ENCODE data around the gene NHLRC2. TPM values are rescaled to one million over a fixed set of nuclear protein-coding genes. Genes with fewer than 3 reads are reported as not detected.
"Not testable (repeated sequence)": the region's sequence is repeated elsewhere in the genome, so short reads cannot be mapped to it uniquely, and the experiment has no call there.

Gene NHLRC2
- total RNA-seq, 1 experiment from 2014 or later, result 56.3 TPM

- Histone ChIP-seq H3K79me2 (ENCODE audit: insufficient read depth, low read length) (no peaks in the 10 kb centered on the region), H3K4me1 (ENCODE audit: control insufficient read depth in 1 of 2, insufficient read depth in 2 of 2, low read length in 2 of 2) (peaks cover 14 to 21% of the 10 kb centered on the region in 2 experiments), H4K20me1 (ENCODE audit: insufficient read depth) (no peaks in the 10 kb centered on the region), H3K4me2 (ENCODE audit: low read length) (no peak overlapping the region), H3K4me3 (replicated peaks in 1 of 2; ENCODE audit: low read depth in 1 of 2, low read length in 2 of 2) (no peak overlapping the region), H3K9ac (ENCODE audit: low read length) (no peak overlapping the region), H2AFZ (ENCODE audit: low read depth, low read length, poor library complexity, severe bottlenecking) (no peak overlapping the region), H3K36me3 (ENCODE audit: control insufficient read depth in 1 of 2, insufficient read depth in 2 of 2, low read length in 2 of 2) (no peaks in the 10 kb centered on the region), H3K27ac (ENCODE audit: low read depth, low read length) (no peak overlapping the region), H3K9me2 (ENCODE audit: insufficient read depth) (no peaks in the 10 kb centered on the region), H3K27me3 (ENCODE audit: insufficient read depth, low read length) (no peaks in the 10 kb centered on the region), H3K9me3 (ENCODE audit: control insufficient read depth in 1 of 2, insufficient read depth in 1 of 2, low read depth in 1 of 2, low read length in 2 of 2) (no peaks in the 10 kb centered on the region)
- BruUV-seq (replicated peaks), result no TSS peak
- ChIA-PET RAD21 (ENCODE audit: low non-redundant PET in 1 of 2, low total read pairs in 2 of 2, uncharacterized antibody in 2 of 2, unreplicated experiment in 2 of 2) (no interaction called here), CTCF (no interaction called here), POLR2A (no interaction called here)
- no peak for ATAC-seq
- DNase-seq (ENCODE audit: low read depth, low spot score), result no peak
- intact Hi-C loops (cut with micrococcal nuclease), result no loop called here
- TF ChIP-seq RAD21 (IDR thresholded peaks at IDR 0.05; ENCODE audit: low read depth), result no peak
- TF ChIP-seq EZH2phosphoT487 (IDR thresholded peaks at IDR 0.05; ENCODE audit: borderline replicate concordance), result no peak
- TF ChIP-seq MAX (IDR thresholded peaks at IDR 0.05), result no peak
- TF ChIP-seq CBX3 (IDR thresholded peaks at IDR 0.05; ENCODE audit: low read depth), result no peak
- no peak for TF ChIP-seq EGR1 (IDR thresholded peaks at IDR 0.05; ENCODE audit: low read depth)
These were observed 86.7 kb downstream of the NHLRC2 start for GRCh38 chr10:113941140-113941539.

GRCh38 chr10:113943196-113943595, 88.7 kb downstream of the NHLRC2 start:
- H3K4me3 ChIP-seq (replicated peaks in 1 of 2; ENCODE audit: low read depth in 1 of 2, low read length in 2 of 2); CTCF ChIA-PET; H3K36me3 ChIP-seq (ENCODE audit: control insufficient read depth in 1 of 2, insufficient read depth in 2 of 2, low read length in 2 of 2); H4K20me1 ChIP-seq (ENCODE audit: insufficient read depth); ATAC-seq; H2AFZ ChIP-seq (ENCODE audit: low read depth, low read length, poor library complexity, severe bottlenecking); H3K9ac ChIP-seq (ENCODE audit: low read length); RAD21 ChIA-PET (ENCODE audit: low non-redundant PET in 1 of 2, low total read pairs in 2 of 2, uncharacterized antibody in 2 of 2, unreplicated experiment in 2 of 2); intact Hi-C loops (cut with micrococcal nuclease); BruUV-seq (replicated peaks); H3K9me2 ChIP-seq (ENCODE audit: insufficient read depth); H3K79me2 ChIP-seq (ENCODE audit: insufficient read depth, low read length); H3K9me3 ChIP-seq (ENCODE audit: control insufficient read depth in 1 of 2, insufficient read depth in 1 of 2, low read depth in 1 of 2, low read length in 2 of 2); H3K27me3 ChIP-seq (ENCODE audit: insufficient read depth, low read length); H3K27ac ChIP-seq (ENCODE audit: low read depth, low read length); H3K4me2 ChIP-seq (ENCODE audit: low read length); POLR2A ChIA-PET; DNase-seq (ENCODE audit: low read depth, low spot score): not testable (repeated sequence)
- peaks cover 26 to 38% of the 10 kb centered on the region in 2 experiments for H3K4me1 ChIP-seq (ENCODE audit: control insufficient read depth in 1 of 2, insufficient read depth in 2 of 2, low read length in 2 of 2)

All from HCT116 (cell line).